Measurements from ENCODE around the gene ESCO1.
"Not testable (repeated sequence)": the region's sequence is repeated elsewhere in the genome, so short reads cannot be mapped to it uniquely, and the experiment has no call there.

ESCO1 gene

GRCh38 chr18:21600526-21601410, at the start of gene ESCO1:
Gene ESCO1, minus strand, starts transcription at chr18:21600704. Its CDS starts 25,861 bp downstream, at chr18:21574843.
- peak; percentile 99 for DNase-seq (ENCODE audit: low spot score)

- DNase-seq (ENCODE audit: low spot score), result not testable (repeated sequence)
Observed at GRCh38 chr18:21640375-21640774, 39.9 kb upstream of the ESCO1 start.

GRCh38 chr18:21638822-21639221, 38.3 kb upstream of the ESCO1 start:
- no peak for DNase-seq (ENCODE audit: low spot score)

GRCh38 chr18:21636769-21637168, 36.3 kb upstream of the ESCO1 start:
- no peak for DNase-seq (ENCODE audit: low spot score)

GRCh38 chr18:21634588-21635199, 34.2 kb upstream of the ESCO1 start:
- DNase-seq (ENCODE audit: low spot score), result no peak

- no peak for DNase-seq (ENCODE audit: low spot score)
Observed at GRCh38 chr18:21632393-21632792, 31.9 kb upstream of the ESCO1 start.

- no peak for DNase-seq (ENCODE audit: low spot score)
Observed at GRCh38 chr18:21629089-21629832, 28.8 kb upstream of the ESCO1 start.

- not testable (repeated sequence) for DNase-seq (ENCODE audit: low spot score)
Observed at GRCh38 chr18:21621640-21622039, 21.1 kb upstream of the ESCO1 start.

- peak; percentile 93 for DNase-seq (ENCODE audit: low spot score)
Observed at GRCh38 chr18:21612125-21613039, 11.9 kb upstream of the ESCO1 start, which contains the start of gene SNRPD1. Gene SNRPD1, plus strand, starts transcription at chr18:21612314. Its CDS starts 116 bp downstream, at chr18:21612430.

- DNase-seq (ENCODE audit: low spot score), result not testable (repeated sequence)
Observed at GRCh38 chr18:21611401-21612124, 11.1 kb upstream of the ESCO1 start.

GRCh38 chr18:21605213-21605612, 4.7 kb upstream of the ESCO1 start:
- no peak for DNase-seq (ENCODE audit: low spot score)

- DNase-seq (ENCODE audit: low spot score), result no peak
Observed at GRCh38 chr18:21604671-21605070, 4.2 kb upstream of the ESCO1 start.

GRCh38 chr18:21602299-21602587, 1.7 kb upstream of the ESCO1 start:
- DNase-seq (ENCODE audit: low spot score), result no peak

GRCh38 chr18:21599585-21600525, 649 bp downstream of the ESCO1 start:
- peak; percentile 23 for DNase-seq (ENCODE audit: low spot score)

GRCh38 chr18:21598726-21599584, 1.5 kb downstream of the ESCO1 start:
- peak; percentile 27 for DNase-seq (ENCODE audit: low spot score)

GRCh38 chr18:21597620-21598019, 2.9 kb downstream of the ESCO1 start:
- DNase-seq (ENCODE audit: low spot score), result no peak

GRCh38 chr18:21593540-21594257, 6.8 kb downstream of the ESCO1 start:
- no peak for DNase-seq (ENCODE audit: low spot score)

GRCh38 chr18:21592361-21592760, 8.1 kb downstream of the ESCO1 start:
- not testable (repeated sequence) for DNase-seq (ENCODE audit: low spot score)

All from kidney tubule cell (primary cell).